Endothelial cell of umbilical vein (primary cell): ENCODE data around the gene CALCOCO2. TPM values are rescaled to one million over a fixed set of nuclear protein-coding genes. Genes with fewer than 3 reads are reported as not detected.

Source experiments
- BruUV-seq: library from RNA; stranded (reverse); fragments of 400-500 nt; replicated peaks from 2 replicates; lab custom pipeline; 2021; lab: Mats Ljungman, UMichigan
- CTCF ChIA-PET: fragments of 300-600, 350-600 bp; sonication (Branson Sonifier 250); formaldehyde crosslinking; loops from one replicate; lab custom pipeline; 2021; ENCODE audit warnings: antibody characterized with exemption, inconsistent platforms; lab: Charles Lee
- POLR2A ChIA-PET: fragments of 300-600, 350-600 bp; sonication (Branson Sonifier 250); formaldehyde crosslinking; loops from one replicate; lab custom pipeline; 2021; ENCODE audit warnings: antibody characterized with exemption, inconsistent platforms; lab: Charles Lee
- DNase-seq: peaks from one replicate; pipeline ENCODE4 v3.0.0-alpha.2; 2011; ENCODE audit warnings: low read depth, low spot score
- FAIRE-seq: peaks from 2 replicates; lab custom pipeline; 2011; peaks lifted over from hg19 to GRCh38; lab: Jason Lieb, UNC
- H2AFZ ChIP-seq: 2 replicates; pipeline ENCODE4 v1.6.0; 2012; ENCODE audit warnings: low read depth, low read length, control low read depth, inconsistent platforms
- H3K27ac ChIP-seq: 2 replicates; pipeline ENCODE4 v1.5.1; 2011; ENCODE audit warnings: low read depth, mild to moderate bottlenecking, control low read depth, low read length, moderate library complexity; ENCODE audit not compliant: insufficient read depth
- H3K27me3 ChIP-seq, 2 experiments: 2 replicates each; pipeline versions ENCODE4 v1.6.0 to v1.6.1; 2011; ENCODE audit warnings: low read length in 2 of 2, mixed read lengths in 1 of 2; ENCODE audit not compliant: control insufficient read depth in 2 of 2, insufficient read depth in 2 of 2
- H3K36me3 ChIP-seq, 2 experiments: 2 replicates in 1 of 2; 3 replicates in 1 of 2; pipeline ENCODE4 v1.5.1; 2011; ENCODE audit warnings: low read length in 2 of 2, mild to moderate bottlenecking in 1 of 2, moderate library complexity in 1 of 2; ENCODE audit not compliant: control insufficient read depth in 2 of 2, insufficient read depth in 2 of 2; ENCODE audit errors: extremely low read depth in 1 of 2
- H3K4me1 ChIP-seq: 3 replicates; pipeline ENCODE4 v1.5.1; 2011; ENCODE audit warnings: mild to moderate bottlenecking, low read length; ENCODE audit not compliant: control insufficient read depth, insufficient read depth; ENCODE audit errors: extremely low read depth
- H3K4me2 ChIP-seq: 2 replicates; pipeline ENCODE4 v1.6.1; 2011; ENCODE audit warnings: low read length, control low read depth, mixed read lengths; ENCODE audit not compliant: insufficient read depth
- H3K4me3 ChIP-seq, 3 experiments: fragments of 200-600 bp in 1 of 3; sonication (generic), shearing (Covaris generic) in 1 of 3; replicated peaks in 1 of 3; 2 replicates each; pipeline ENCODE4 v1.5.1; 2011 to 2016; ENCODE audit warnings: control low read depth in 3 of 3, low read length in 3 of 3, mild to moderate bottlenecking in 2 of 3, inconsistent platforms in 1 of 3, low read depth in 1 of 3, moderate library complexity in 1 of 3; ENCODE audit not compliant: insufficient read depth in 1 of 3
- H3K79me2 ChIP-seq: 2 replicates; pipeline ENCODE4 v1.6.0; 2012; ENCODE audit warnings: low read length, inconsistent platforms; ENCODE audit not compliant: control insufficient read depth, insufficient read depth
- H3K9ac ChIP-seq: replicated peaks from 2 replicates; pipeline ENCODE3; 2011; ENCODE audit warnings: low read length, control low read depth; ENCODE audit not compliant: insufficient read depth; ENCODE audit errors: extremely low read depth
- H3K9me1 ChIP-seq: replicated peaks from 3 replicates; pipeline ENCODE4 v1.6.0; 2011; ENCODE audit warnings: mild to moderate bottlenecking, low read length; ENCODE audit not compliant: control insufficient read depth, insufficient read depth; ENCODE audit errors: extremely low read depth
- H3K9me3 ChIP-seq: replicated peaks from 2 replicates; pipeline ENCODE4 v1.5.1; 2012; ENCODE audit warnings: low read length, inconsistent platforms; ENCODE audit not compliant: control insufficient read depth, insufficient read depth
- H4K20me1 ChIP-seq: replicated peaks from 2 replicates; pipeline ENCODE3; 2011; ENCODE audit warnings: mild to moderate bottlenecking, low read length; ENCODE audit not compliant: control insufficient read depth, insufficient read depth; ENCODE audit errors: extremely low read depth
- FOS ChIP-seq: IDR thresholded peaks from 2 replicates; pipeline ENCODE4 v1.6.1; 2011; ENCODE audit warnings: mild to moderate bottlenecking, low read length, moderate library complexity, borderline replicate concordance; ENCODE audit not compliant: insufficient read depth
- GATA2 ChIP-seq: IDR thresholded peaks from 2 replicates; pipeline ENCODE4 v1.7.0; 2011; ENCODE audit warnings: low read depth, mild to moderate bottlenecking, moderate library complexity, mixed read lengths, low read length; ENCODE audit not compliant: insufficient read length, insufficient read depth
- POLR2AphosphoS5 ChIP-seq: IDR thresholded peaks from 2 replicates; pipeline ENCODE4 v1.6.1; 2012; ENCODE audit warnings: low read depth, mild to moderate bottlenecking, control low read depth, low read length, moderate library complexity; ENCODE audit not compliant: insufficient read depth
- dilution Hi-C: fragments of 300-500 bp; cut with MboI; formaldehyde crosslinking; loops from one replicate; pipeline ENCODE4 v1.15.0; 2019; ENCODE audit warnings: low sequenced_read_pairs; ENCODE audit not compliant: extremely low pct_ligation_motif_present
- intact Hi-C: fragments of 100-400 bp; cut with micrococcal nuclease; formaldehyde crosslinking; loops from one replicate; pipeline ENCODE4 v1.10.0; 2022
- polyA plus RNA-seq, 4 experiments: library from polyadenylated mRNA; depleted of rRNA in 3 of 4; stranded (reverse) in 3 of 4; unstranded in 1 of 4; fragments of >200 nt; gene quantifications; 2 replicates each; pipeline versions ENCODE4 v1.2.1 to v1.2.3, GENCODE V29; 2011 to 2012; ENCODE audit warnings: missing spikeins in 1 of 4
- total RNA-seq: library from RNA; stranded (reverse); gene quantifications from 2 replicates; pipeline ENCODE4 v1.2.3, GENCODE V29; 2021
- TF ChIP-seq, protein P1 (sequence below), 2 donors: IDR thresholded peaks; 1 replicate in 1 of 2; 2 replicates in 1 of 2; pipeline ENCODE4 v1.5.1; 2011; ENCODE audit warnings: low read length in 2 of 2, mild to moderate bottlenecking in 2 of 2, moderate library complexity in 2 of 2, control low read depth in 1 of 2, inconsistent platforms in 1 of 2, low read depth in 1 of 2; ENCODE audit not compliant: insufficient read depth in 1 of 2; ENCODE audit errors: extremely low read depth in 1 of 2

Gene CALCOCO2
- total and polyA plus RNA-seq, 2 donors (not counting 3 experiments of a cell fraction or from before 2014, with no cell fraction given), result 20.6 to 64.9 TPM

DNA sequence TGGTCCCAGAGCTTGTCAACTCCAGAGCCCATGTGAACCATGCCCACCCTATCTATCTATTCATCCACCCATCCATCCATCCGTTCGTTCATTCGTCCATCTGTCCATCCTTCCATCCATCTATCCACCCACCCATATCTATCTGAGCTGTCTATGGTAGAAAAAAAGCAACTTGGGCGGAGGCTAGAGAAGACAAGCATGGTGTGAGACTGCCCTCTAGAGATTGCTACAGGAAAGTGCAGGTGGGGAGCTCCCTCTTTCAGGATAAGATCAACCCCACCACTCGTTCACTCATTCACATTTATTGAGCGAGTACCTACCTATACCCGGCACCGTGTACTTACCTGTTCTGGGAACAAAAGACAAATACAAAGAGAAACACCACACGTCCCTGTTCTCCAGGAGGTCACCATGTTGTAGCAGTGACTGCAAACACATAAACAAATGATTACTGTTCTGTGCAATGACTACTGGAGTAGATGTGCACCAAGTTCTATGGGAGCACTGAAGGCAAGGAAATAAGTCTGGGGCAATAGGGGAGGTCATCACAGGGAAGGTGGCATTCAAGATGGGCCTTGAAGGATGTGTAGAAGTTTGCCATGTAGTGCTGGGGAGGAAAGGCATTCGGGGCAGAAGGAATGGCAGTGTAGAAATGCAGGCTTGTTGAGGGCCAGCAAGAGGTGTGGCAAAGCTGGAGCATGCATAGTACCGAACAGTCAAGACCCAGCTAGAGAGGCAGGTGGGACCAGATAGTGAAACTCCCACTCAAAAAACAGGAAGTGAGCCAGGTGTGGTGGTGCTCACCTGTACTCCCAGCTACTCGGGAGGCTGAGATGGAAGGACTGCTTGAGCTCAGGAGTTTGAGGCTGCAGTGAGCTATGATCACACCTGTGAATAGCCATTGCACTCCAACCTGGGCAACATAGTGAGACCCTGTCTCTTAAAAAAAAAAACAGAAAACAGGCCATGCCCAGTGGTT lies 48.4 kb downstream of the CALCOCO2 start:
- no peaks in the 10 kb centered on the region for H3K27me3 ChIP-seq
- H3K9me1 ChIP-seq, result no peaks in the 10 kb centered on the region
- no peak for TF ChIP-seq POLR2AphosphoS5
- TF ChIP-seq, protein P1, sequence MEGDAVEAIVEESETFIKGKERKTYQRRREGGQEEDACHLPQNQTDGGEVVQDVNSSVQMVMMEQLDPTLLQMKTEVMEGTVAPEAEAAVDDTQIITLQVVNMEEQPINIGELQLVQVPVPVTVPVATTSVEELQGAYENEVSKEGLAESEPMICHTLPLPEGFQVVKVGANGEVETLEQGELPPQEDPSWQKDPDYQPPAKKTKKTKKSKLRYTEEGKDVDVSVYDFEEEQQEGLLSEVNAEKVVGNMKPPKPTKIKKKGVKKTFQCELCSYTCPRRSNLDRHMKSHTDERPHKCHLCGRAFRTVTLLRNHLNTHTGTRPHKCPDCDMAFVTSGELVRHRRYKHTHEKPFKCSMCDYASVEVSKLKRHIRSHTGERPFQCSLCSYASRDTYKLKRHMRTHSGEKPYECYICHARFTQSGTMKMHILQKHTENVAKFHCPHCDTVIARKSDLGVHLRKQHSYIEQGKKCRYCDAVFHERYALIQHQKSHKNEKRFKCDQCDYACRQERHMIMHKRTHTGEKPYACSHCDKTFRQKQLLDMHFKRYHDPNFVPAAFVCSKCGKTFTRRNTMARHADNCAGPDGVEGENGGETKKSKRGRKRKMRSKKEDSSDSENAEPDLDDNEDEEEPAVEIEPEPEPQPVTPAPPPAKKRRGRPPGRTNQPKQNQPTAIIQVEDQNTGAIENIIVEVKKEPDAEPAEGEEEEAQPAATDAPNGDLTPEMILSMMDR (IDR thresholded peaks at IDR 0.05; ENCODE audit: extremely low read depth in 1 of 2, insufficient read depth in 1 of 2, low read depth in 1 of 2, low read length in 2 of 2), result peak; percentile 87 to 89
- TF ChIP-seq GATA2, result peak; percentile 23
- no peak for TF ChIP-seq FOS
- H3K4me2 ChIP-seq, result no peak overlapping the region
- dilution Hi-C loops (no loop called here), intact Hi-C loops (loop anchor here (1.0 to 2.0 kb wide), 5 partner anchors 65 to 208 kb away; no protein-coding TSS in a partner anchor)
- no peak overlapping the region for H3K9ac ChIP-seq
- no peak overlapping the region for H2AFZ ChIP-seq
- no peaks in the 10 kb centered on the region for H3K4me1 ChIP-seq
- H3K27ac ChIP-seq, result no peak overlapping the region
- DNase-seq, result peak; percentile 76
- no peaks in the 10 kb centered on the region for H4K20me1 ChIP-seq
- H3K36me3 ChIP-seq, result no peaks in the 10 kb centered on the region
- ChIA-PET CTCF (interaction anchor here (0.5 to 20.8 kb wide), 75 partner anchors 9 to 748 kb away, joined by 3 to 1186 read pairs (median 6); partner anchors contain the start of genes ATP5MC1, HOXB13, PRAC2 and TTLL6), POLR2A (interaction anchor here (1.0 kb wide), 1 partner anchor 67 kb away, joined by 3 read pairs; no protein-coding TSS in a partner anchor)
- H3K4me3 ChIP-seq, result no peak overlapping the region
- H3K9me3 ChIP-seq, result no peaks in the 10 kb centered on the region
- no peaks in the 10 kb centered on the region for H3K79me2 ChIP-seq
- peak; percentile 83 for FAIRE-seq
- BruUV-seq, result no TSS peak
